Measurements from ENCODE around the gene WNT1. TPM values are rescaled to one million over a fixed set of nuclear protein-coding genes. Genes with fewer than 3 reads are reported as not detected.

WNT1 gene
- total RNA-seq, 4 donors from 2014 or later = not detected

DNA sequence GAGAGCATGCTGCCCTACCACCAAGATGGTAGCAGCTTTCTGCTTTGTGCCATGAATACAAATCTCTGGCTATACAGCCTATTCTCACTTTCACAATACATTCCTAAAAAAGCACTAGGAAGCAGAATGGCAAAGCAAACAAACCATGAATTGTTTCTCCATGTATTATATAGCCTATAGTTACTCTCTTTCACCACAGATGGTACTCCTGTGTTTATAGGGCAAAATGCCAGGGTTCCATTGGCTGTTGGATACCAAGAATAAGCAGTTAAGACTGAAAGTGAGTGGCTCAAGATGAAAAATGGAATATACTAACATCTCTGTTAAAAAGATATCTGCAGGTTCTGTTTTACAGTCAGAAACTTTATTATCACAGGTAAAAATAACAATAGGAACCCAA lies 31.9 kb upstream of the WNT1 start:
- DNase-seq (ENCODE audit: low spot score in 2 of 2) = no peak
- H3K4me3 ChIP-seq = no peak overlapping the region
- H3K27ac ChIP-seq = no peak overlapping the region
- H3K4me1 ChIP-seq = peaks cover 0 to 18% (median 0%) of the 10 kb centered on the region in 4 donors
- no peaks in the 10 kb centered on the region for H3K9me3 ChIP-seq
- no peaks in the 10 kb centered on the region for H3K27me3 ChIP-seq
- peaks cover 0 to 10% (median 3%) of the 10 kb centered on the region in 3 donors for H3K36me3 ChIP-seq
- TF ChIP-seq CTCF (IDR thresholded peaks at IDR 0.05) (no peak), POLR2A (IDR thresholded peaks at IDR 0.05) (no peak), EP300 (IDR thresholded peaks at IDR 0.05) (no peak)

DNA sequence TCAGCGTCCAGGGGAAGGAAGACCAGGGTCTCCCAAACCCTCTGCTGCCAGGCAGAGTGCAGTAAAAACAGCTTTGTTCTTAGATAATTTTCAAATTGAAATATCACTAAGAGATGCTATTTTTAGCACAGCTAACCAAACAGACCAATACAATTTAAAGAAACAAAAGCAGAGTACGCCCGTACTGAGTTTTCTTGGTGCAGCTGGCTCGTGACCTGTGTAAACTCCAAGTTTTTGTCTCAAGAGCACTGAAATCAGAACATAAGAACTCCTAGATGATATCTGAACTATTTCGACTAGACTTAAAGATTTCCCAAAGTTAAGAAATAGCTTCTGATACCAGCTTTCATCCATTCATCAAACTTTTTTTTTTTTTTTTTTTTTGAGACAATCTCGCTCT lies 31.2 kb upstream of the WNT1 start:
- TF ChIP-seq POLR2A (IDR thresholded peaks at IDR 0.05) = no peak
- no peak for TF ChIP-seq EP300 (IDR thresholded peaks at IDR 0.05)
- no peak for TF ChIP-seq CTCF (IDR thresholded peaks at IDR 0.05)
- DNase-seq (ENCODE audit: low spot score in 2 of 2) = no peak
- H3K4me1 ChIP-seq = peaks cover 0 to 18% (median 0%) of the 10 kb centered on the region in 4 donors
- H3K27ac ChIP-seq = no peak overlapping the region
- WGBS, 2 donors = 67 to 73% methylated on average over 6 of the region's 6 CpGs
- no peak overlapping the region for H3K4me3 ChIP-seq
- H3K9me3 ChIP-seq = no peaks in the 10 kb centered on the region
- no peaks in the 10 kb centered on the region for H3K27me3 ChIP-seq
- peaks cover 0 to 8% (median 0%) of the 10 kb centered on the region in 3 donors for H3K36me3 ChIP-seq

DNA sequence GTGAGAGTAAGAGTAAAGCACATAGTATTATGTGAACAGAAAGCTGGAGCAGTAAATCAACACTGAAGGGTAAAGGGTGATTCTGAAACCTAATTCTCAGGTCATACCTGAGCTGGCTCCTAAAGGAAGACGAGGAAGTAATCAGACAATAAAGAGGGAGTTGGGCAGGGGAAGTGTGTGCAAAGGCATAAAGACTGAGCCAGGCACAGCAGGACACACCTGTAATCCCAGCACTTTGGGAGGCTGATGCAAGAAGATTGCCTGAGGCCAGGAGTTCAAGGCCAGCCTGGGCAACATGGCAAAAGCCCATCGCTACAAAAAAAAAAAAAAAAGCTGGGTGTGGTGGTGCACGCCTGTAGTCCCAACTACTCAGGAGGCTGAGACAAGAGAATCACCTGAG lies 30.4 kb upstream of the WNT1 start:
- Histone ChIP-seq H3K27me3 (no peaks in the 10 kb centered on the region), H3K36me3 (peaks cover 0 to 10% (median 0%) of the 10 kb centered on the region in 3 donors), H3K4me3 (no peak overlapping the region), H3K9me3 (no peaks in the 10 kb centered on the region), H3K27ac (no peak overlapping the region), H3K4me1 (peaks cover 0 to 18% (median 0%) of the 10 kb centered on the region in 4 donors)
- TF ChIP-seq POLR2A (IDR thresholded peaks at IDR 0.05) = no peak
- TF ChIP-seq EP300 (IDR thresholded peaks at IDR 0.05) = no peak
- TF ChIP-seq CTCF (IDR thresholded peaks at IDR 0.05) = no peak
- 93 to 99% methylated on average over 3 of the region's 3 CpGs for WGBS, 2 donors
- no peak for DNase-seq (ENCODE audit: low spot score in 2 of 2)

DNA sequence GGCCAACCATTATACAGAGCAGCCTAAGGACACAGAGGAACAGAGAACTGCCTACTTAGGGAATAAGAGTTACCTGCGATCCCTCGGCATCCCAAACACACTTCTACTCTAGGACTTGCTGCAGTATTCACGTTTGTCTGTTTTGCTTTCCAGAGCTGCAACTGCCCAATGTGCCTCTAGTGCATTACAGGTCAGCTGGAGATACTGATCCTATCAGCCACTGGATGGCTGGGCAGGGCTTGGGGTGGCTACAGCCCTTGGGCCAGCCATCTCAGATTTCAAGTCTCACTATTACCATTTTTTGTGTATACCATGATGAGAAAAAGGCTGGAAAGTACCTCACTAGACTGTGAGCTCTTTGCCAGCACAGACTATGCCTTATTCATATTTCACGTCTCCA lies 25.4 kb upstream of the WNT1 start:
- H3K27me3 ChIP-seq = no peaks in the 10 kb centered on the region
- TF ChIP-seq CTCF (IDR thresholded peaks at IDR 0.05) (no peak), POLR2A (IDR thresholded peaks at IDR 0.05) (no peak), EP300 (IDR thresholded peaks at IDR 0.05) (no peak)
- WGBS, 2 donors = 85 to 86% methylated on average over 4 of the region's 4 CpGs

DNA sequence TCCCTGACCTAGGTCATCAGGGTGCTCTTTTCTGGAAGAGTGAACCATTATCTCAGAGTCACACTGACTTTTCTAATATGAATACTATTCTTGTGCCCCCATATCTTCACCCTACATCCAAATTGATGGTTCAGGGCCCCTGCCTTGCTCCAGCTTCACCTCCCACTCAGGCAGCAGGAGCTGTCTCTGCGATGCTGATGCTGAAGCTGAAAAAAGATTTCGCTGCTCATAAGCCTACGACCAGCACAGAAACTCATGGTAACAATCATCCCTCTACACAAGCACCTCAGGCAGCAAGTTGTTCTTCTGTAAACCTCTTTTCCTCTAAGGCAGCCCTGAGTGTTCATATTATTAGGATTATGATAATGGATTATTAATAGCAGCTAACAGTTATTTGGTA lies 24.1 kb upstream of the WNT1 start:
- Histone ChIP-seq H3K27ac (no peak overlapping the region), H3K4me3 (no peak overlapping the region), H3K9me3 (no peaks in the 10 kb centered on the region), H3K27me3 (no peaks in the 10 kb centered on the region), H3K36me3 (peaks cover 0 to 12% (median 0%) of the 10 kb centered on the region in 3 donors), H3K4me1 (peaks cover 0 to 30% (median 15%) of the 10 kb centered on the region in 4 donors)
- DNase-seq (ENCODE audit: low spot score in 2 of 2) = no peak
- no peak for TF ChIP-seq CTCF (IDR thresholded peaks at IDR 0.05)
- no peak for TF ChIP-seq EP300 (IDR thresholded peaks at IDR 0.05)
- TF ChIP-seq POLR2A (IDR thresholded peaks at IDR 0.05) = no peak
- 92 to 97% methylated on average over 3 of the region's 3 CpGs for WGBS, 2 donors

More for the DNA sequence above, 25.4 kb upstream of the WNT1 start:
- peaks cover 0 to 12% (median 0%) of the 10 kb centered on the region in 3 donors for H3K36me3 ChIP-seq
- DNase-seq (ENCODE audit: low spot score in 2 of 2) = no peak
- peaks cover 0 to 26% (median 11%) of the 10 kb centered on the region in 4 donors for H3K4me1 ChIP-seq
- no peak overlapping the region for H3K27ac ChIP-seq
- no peaks in the 10 kb centered on the region for H3K9me3 ChIP-seq
- H3K4me3 ChIP-seq = no peak overlapping the region

Data from tibial nerve (tissue), 4 donors.